Stimulated activated CD8-positive, alpha-beta memory T cell treated with anti-CD3 and anti-CD28 coated beads, Interleukin-15, amount 100 ng/mL, for 1 hour (primary cell): ENCODE results near the gene USP12.

Source experiments
- DNase-seq: peaks from one replicate; pipeline ENCODE4 v3.0.0-alpha.2; 2020; ENCODE audit warnings: low read depth

The USP12 gene

GRCh38 chr13:27120811-27121210 is 50.8 kb downstream of the USP12 start:
- DNase-seq = no peak

- DNase-seq = no peak
Measured at GRCh38 chr13:27120011-27120410, 51.6 kb downstream of the USP12 start.

GRCh38 chr13:27118428-27119054 is 53.1 kb downstream of the USP12 start:
- no peak for DNase-seq

- no peak for DNase-seq
Measured at GRCh38 chr13:27117952-27118351, 53.7 kb downstream of the USP12 start.

GRCh38 chr13:27117158-27117557 is 54.5 kb downstream of the USP12 start:
- no peak for DNase-seq

GRCh38 chr13:27113436-27113835 is 58.2 kb downstream of the USP12 start:
- DNase-seq = no peak

GRCh38 chr13:27112006-27112405 is 59.6 kb downstream of the USP12 start:
- DNase-seq = no peak

- DNase-seq = no peak
Measured at GRCh38 chr13:27110056-27110746, 61.4 kb downstream of the USP12 start.

- DNase-seq = no peak
Measured at GRCh38 chr13:27106144-27106543, 65.5 kb downstream of the USP12 start.

GRCh38 chr13:27104606-27105005 is 67.0 kb downstream of the USP12 start:
- no peak for DNase-seq

GRCh38 chr13:27101847-27102246 is 69.8 kb downstream of the USP12 start:
- DNase-seq = no peak

- no peak for DNase-seq
Measured at GRCh38 chr13:27101289-27101688, 70.3 kb downstream of the USP12 start.

- DNase-seq = no peak
Measured at GRCh38 chr13:27097691-27098090, 73.9 kb downstream of the USP12 start.

GRCh38 chr13:27091451-27091850 is 80.2 kb downstream of the USP12 start:
- no peak for DNase-seq

- DNase-seq = no peak
Measured at GRCh38 chr13:27088619-27089018, 83.0 kb downstream of the USP12 start.

- no peak for DNase-seq
Measured at GRCh38 chr13:27086599-27087265, 84.9 kb downstream of the USP12 start.

GRCh38 chr13:27083183-27083582 is 88.4 kb downstream of the USP12 start:
- DNase-seq = no peak

GRCh38 chr13:27081893-27082679 is 89.5 kb downstream of the USP12 start:
- DNase-seq = no peak

GRCh38 chr13:27080018-27080948 is 91.3 kb downstream of the USP12 start:
- DNase-seq = no peak

GRCh38 chr13:27079421-27079958 is 92.1 kb downstream of the USP12 start:
- DNase-seq = no peak

GRCh38 chr13:27077451-27077850 is 94.2 kb downstream of the USP12 start:
- DNase-seq = no peak
